DMS 273 (cell line): ENCODE data around the gene RBM8A.

Source experiments
- DNase-seq: peaks from one replicate; lab custom pipeline; 2025; ENCODE audit not compliant: unreplicated experiment; lab: John Stamatoyannopoulos, UW

The RBM8A gene

GRCh38 chr1:145884675-145885074 lies 42.6 kb downstream of the RBM8A start:
- no peak for DNase-seq

DNA sequence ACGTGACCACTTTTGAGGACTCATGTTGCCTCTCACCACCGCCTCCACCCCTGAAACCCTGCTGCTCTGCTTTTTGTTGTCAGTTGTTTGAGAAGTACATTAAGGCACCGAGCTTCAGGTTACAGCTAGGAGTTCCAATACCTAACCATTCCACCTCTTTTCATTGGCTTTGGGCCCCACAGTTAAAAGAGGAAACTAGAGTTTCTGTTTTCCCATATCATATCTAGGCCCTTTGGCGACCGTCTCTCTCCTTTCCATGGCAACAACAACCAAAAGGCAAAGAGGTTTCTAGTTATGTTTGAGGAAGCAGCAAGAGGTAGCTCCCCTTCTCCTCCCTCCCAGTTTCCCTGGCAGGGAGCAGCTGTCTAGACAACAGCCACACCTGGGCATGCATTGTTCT lies 47.5 kb downstream of the RBM8A start:
- no peak for DNase-seq

DNA sequence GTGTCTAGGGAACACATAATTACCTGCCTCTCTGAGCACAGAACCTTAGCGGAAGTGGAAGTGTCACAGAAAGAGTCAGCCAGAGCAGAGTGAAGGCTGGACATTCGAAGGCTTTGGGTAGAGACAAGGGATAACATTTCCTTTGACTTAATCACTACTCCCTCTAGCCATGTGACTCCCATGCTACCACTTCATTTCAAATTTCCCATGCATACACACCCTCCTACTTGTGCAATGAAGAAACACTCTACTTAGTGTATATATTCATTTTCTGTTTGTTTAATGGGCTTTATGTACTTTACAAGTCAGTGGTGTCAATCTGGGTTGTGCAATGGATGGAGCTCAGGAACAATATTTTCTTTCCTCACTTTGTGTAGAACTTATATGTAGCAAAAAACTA lies 48.6 kb downstream of the RBM8A start:
- DNase-seq, result no peak

GRCh38 chr1:145877923-145878486 lies 49.3 kb downstream of the RBM8A start:
- no peak for DNase-seq

- no peak for DNase-seq
Measured at GRCh38 chr1:145874646-145875045, 52.6 kb downstream of the RBM8A start.

GRCh38 chr1:145871994-145872924 lies 55.0 kb downstream of the RBM8A start:
- DNase-seq, result no peak
